Frontal cortex (tissue), 4 donors: ENCODE measurements around the gene TMEFF2. TPM values are rescaled to one million over a fixed set of nuclear protein-coding genes. Genes with fewer than 3 reads are reported as not detected.
"Not testable (repeated sequence)": the region's sequence is repeated elsewhere in the genome, so short reads cannot be mapped to it uniquely, and the experiment has no call there.

Experiments used
- DNase-seq, 2 donors: peaks; one replicate each; pipeline ENCODE4 v3.0.0; 2012; ENCODE audit warnings: low spot score in 2 of 2
- FAIRE-seq: peaks from 2 replicates; lab custom pipeline; 2012; peaks lifted over from hg19 to GRCh38; lab: Jason Lieb, UNC
- total RNA-seq: library from RNA; depleted of rRNA; stranded (reverse); fragments of >200 nt; gene quantifications from one replicate; pipeline ENCODE4 v1.2.3, GENCODE V29; 2014
- donor health status: control.
- donor health status: control.
- donor health status: control.

TMEFF2 gene
- total RNA-seq, 1 donor from 2014 or later = 37.5 TPM

GRCh38 chr2:191946471-191947182, 248.1 kb downstream of the TMEFF2 start:
- DNase-seq = no peak
- FAIRE-seq = no peak

- DNase-seq (no peak), FAIRE-seq (no peak)
Measured at GRCh38 chr2:191945623-191946022, 249.1 kb downstream of the TMEFF2 start.

DNA sequence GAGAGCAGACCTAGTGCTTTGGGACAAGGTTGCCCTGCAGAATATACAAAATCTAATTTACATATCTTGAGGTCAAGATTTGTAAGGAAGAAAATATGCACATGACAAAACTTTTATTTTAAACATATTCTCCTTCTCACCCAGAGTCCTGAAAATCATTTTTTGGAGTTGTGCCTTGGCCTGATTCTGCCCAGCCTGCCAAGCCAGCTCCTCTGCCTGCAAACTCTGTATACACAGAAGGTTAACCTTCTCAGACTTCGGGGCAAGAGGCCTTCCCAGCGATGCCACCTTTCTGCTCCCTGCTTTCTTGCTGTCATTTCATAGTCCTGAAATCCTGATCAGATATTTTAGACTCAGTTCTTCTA, 252.0 kb downstream of the TMEFF2 start:
- DNase-seq = no peak
- no peak for FAIRE-seq

GRCh38 chr2:191942090-191942738, 252.5 kb downstream of the TMEFF2 start:
- DNase-seq (no peak), FAIRE-seq (no peak)

DNA sequence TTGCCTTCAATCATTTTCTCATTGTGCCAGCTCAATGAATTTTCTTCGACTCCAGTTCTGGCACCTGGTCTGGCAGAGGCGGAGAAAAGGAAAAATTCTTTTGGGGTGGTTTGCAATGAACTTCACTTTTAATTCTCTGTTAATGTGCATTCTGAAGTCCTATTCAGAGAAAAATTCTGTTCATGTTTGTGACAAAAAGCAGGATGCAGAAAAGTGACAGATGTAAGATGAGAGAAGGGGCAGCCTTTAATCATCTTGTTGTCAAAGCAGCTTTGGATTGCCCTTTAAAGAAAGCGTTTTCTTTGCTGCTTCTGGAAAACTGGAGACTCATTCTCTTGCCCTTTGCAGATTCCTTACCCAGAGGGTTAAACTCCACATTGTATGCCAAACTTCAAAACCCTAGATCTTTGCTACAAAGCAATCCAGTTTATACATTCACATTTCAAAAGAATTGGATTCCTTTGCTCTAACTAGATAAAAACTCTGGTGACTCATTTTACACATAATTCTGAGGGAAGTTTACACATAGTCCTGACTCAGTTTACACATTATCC, 253.3 kb downstream of the TMEFF2 start:
- FAIRE-seq (no peak), DNase-seq (no peak)

GRCh38 chr2:191938779-191939178, 256.0 kb downstream of the TMEFF2 start:
- no peak for FAIRE-seq
- DNase-seq = no peak

DNA sequence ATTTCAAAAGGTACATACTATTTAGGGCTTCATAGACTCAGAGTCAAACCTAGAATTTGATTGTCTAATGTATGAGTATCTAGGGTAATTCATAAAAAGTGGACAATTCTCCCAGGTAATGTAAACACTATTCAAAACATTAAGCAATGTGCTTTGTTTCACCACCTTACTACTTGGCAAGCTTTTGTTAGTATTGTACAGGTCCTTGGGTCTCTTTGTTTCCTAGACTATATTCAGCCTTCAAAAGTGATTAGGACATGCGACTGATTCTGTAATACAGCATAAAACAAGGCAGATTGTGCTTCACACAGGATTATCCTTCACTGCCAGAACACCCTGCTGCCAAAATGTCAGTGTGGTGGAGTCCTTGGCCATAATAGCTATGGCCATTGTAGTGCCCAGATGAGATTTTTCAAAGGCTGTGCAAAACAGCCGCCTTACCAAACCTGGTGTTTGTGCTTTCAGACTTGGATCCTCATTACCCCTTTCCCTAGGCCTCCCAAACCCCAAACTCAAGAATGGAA, 257.8 kb downstream of the TMEFF2 start:
- DNase-seq = no peak

GRCh38 chr2:191935247-191935646, 259.5 kb downstream of the TMEFF2 start:
- FAIRE-seq (no peak), DNase-seq (no peak)

More for the DNA sequence above, 257.8 kb downstream of the TMEFF2 start:
- no peak for FAIRE-seq

- FAIRE-seq (no peak), DNase-seq (no peak)
Measured at GRCh38 chr2:191933307-191934105, 261.2 kb downstream of the TMEFF2 start.

DNA sequence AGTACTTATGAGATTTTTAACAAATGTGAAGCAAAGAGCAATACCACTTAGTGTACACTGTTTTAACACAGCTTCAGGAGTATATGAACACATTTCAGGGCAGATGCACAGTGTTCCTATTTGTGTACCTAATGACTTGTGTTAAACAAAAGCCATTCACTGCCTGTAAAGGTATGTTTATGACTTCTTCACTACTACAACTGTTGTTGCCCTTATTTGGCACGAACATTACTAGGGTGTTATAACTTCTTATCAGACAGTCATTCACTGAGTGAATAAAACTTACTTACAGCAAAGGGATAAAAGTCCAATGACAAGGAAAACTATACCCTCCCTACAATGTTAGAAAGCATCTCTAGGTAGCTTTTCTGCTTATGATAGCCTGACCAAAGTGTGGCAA, 262.4 kb downstream of the TMEFF2 start:
- no peak for FAIRE-seq
- no peak for DNase-seq

DNA sequence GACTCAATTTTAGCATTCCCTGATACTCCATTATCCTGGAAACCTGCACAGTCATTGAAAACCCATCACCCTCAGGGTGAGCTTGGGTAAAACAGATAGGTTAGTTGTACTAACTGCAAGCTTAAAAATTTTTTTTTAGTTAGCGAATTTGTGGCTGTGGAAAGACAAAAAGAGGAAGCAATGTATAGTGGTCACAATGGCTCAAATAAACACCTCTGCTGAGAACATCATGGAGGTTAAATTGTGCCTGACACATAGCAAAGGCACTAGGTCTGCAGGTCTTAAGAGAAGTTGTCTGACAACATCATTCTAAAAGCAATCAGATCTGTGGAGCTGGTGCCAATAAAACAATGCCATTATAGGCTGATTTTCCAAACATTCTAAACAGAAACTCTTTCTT, 263.4 kb downstream of the TMEFF2 start:
- DNase-seq (no peak), FAIRE-seq (no peak)

DNA sequence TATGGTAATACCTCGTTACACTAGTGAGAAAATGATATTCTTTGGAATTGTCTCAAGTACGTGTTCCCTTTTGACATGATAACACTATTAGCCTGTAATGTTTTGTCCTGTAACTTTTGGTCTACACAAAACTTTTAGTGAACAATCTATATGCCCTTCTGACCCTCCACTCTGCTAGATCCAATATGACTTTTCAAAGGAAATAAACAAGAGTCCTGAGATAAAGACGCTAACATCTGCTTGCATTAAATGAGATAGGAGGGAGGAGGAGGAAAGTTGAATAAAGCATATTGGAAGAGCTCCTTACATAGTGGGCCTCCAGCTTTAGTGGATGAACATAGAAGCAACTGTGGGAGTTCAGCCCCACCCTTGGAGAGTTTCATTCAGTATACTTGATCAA, 264.5 kb downstream of the TMEFF2 start:
- FAIRE-seq = no peak
- DNase-seq = no peak

DNA sequence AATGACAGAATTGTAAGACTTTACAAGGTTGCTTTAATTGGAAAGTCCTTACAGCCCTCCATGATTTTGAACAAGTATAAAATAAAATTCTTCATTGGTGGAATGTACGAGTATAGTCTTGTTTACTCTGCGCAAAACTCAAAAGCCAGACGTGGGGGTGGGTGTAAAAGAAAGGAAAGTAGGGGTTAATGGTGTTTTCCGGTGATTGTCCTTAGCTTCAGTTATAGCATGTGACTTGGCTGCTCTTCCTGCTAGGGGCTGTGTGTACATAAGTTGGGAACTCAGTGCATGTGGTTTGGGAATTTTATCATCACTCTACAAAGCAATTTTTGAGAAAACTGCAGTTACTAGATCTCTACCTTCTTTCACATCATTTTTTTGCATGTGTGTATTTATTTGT, 265.4 kb downstream of the TMEFF2 start:
- DNase-seq (no peak), FAIRE-seq (no peak)

- DNase-seq = no peak
- FAIRE-seq = no peak
Measured at GRCh38 chr2:191927991-191928390, 266.7 kb downstream of the TMEFF2 start.

GRCh38 chr2:191927319-191927867, 267.3 kb downstream of the TMEFF2 start:
- FAIRE-seq (no peak), DNase-seq (peak in 1 of 2 donors; percentile 11)

- DNase-seq = no peak
- FAIRE-seq = no peak
Measured at GRCh38 chr2:191926671-191927070, 268.1 kb downstream of the TMEFF2 start.

- DNase-seq (no peak), FAIRE-seq (no peak)
Measured at GRCh38 chr2:191923652-191923997, 271.1 kb downstream of the TMEFF2 start.

- FAIRE-seq (no peak), DNase-seq (no peak)
Measured at GRCh38 chr2:191922736-191923651, 271.7 kb downstream of the TMEFF2 start.

DNA sequence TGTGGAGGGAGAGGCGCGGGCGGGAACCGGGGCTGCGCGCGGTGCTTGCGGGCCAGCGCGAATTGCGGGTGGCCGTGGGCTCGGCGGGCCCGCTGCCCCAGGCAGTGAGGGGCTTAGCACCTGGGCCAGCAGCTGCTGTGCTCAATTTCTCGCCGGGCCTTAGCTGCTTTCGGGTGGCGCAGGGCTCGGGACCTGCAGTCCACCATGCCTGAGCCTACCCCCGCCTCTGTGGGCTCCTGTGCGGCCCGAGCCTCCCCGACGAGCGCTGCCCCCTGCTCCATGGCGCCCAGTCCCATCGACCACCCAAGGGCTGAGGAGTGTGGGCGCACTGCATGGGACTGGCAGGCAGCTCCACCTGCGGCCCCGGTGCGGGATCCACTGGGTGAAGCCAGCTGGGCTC, 273.1 kb downstream of the TMEFF2 start:
- DNase-seq, FAIRE-seq: not testable (repeated sequence)
